ENCODE data around the gene GRM5.
"Not testable (repeated sequence)": the region's sequence is repeated elsewhere in the genome, so short reads cannot be mapped to it uniquely, and the experiment has no call there.

GRM5 gene

DNA sequence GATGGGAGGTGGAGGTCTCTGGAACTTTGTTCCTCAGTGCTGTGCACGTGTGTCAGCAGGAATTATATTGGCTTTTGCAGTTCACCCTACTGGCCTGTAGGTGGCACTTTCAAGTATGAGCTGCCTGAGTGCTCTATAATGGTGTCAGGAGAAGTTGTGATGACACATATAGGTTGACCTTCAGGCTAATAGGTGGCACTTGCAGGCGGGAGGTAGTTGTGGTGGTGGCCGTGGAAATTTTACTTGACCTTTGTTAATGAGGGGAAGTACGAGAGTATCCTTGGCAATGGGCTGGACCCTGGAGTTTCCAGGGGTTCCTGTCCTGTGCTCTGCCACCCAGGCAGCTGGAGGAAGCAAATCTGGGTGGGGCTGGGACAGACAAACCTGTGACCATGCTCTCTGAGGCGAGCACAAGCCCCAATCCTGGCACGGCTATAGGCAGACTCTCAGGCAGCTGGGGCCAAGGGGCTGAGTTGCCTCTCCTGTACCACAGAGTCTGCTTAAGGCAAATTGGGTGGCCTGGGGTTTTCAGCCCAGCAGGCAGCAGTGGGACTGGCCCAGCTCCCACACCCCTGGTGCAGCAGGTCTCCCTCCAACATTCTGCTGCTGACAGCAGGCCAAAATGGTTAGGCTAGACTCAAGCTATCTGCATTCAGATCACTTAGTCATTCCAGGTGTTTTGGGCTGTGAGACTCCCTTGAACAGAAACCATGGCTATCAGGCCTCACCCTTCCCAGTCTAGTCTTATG is 580.7 kb downstream of the GRM5 start:
- DNase-seq, result peak; percentile 29

DNA sequence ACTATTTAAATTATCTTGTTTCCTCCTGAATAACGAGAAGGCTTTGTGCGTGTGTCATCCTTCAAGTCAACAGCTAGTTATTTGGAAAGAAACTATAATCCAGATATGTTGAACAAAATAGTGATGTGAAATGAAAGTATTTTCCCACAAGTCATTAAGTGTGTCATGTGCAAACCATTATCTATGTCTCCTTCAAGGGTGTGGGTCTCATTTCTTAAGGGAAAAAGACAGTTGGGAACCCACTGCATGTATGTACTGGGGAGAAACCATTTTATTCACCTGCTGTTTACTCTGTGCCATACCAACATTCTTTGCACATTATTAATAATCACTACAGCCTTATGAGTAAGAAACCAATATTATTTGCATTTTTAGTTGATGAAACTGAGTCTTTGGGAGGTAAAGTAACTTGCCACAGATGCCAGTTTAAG is 582.9 kb downstream of the GRM5 start:
- DNase-seq, result no peak

DNA sequence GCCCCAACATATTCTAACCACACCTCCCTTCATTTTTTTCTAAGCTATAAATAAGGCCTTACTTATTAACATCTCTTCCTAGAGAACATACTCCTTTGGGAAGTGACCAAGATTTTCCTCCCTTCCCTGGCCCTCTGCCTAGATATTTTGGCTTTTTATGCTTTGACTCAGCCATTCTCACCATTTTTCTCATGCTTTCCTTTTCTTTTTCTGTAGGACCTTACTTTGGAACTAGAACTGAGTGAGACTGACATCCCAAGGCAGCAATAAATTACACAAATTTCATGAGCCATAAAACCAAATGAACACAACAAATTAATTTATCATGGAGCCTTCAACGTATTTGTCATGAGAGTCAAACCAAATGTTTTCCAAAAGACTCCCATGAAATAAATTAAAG is 585.6 kb downstream of the GRM5 start:
- no peak for DNase-seq

DNA sequence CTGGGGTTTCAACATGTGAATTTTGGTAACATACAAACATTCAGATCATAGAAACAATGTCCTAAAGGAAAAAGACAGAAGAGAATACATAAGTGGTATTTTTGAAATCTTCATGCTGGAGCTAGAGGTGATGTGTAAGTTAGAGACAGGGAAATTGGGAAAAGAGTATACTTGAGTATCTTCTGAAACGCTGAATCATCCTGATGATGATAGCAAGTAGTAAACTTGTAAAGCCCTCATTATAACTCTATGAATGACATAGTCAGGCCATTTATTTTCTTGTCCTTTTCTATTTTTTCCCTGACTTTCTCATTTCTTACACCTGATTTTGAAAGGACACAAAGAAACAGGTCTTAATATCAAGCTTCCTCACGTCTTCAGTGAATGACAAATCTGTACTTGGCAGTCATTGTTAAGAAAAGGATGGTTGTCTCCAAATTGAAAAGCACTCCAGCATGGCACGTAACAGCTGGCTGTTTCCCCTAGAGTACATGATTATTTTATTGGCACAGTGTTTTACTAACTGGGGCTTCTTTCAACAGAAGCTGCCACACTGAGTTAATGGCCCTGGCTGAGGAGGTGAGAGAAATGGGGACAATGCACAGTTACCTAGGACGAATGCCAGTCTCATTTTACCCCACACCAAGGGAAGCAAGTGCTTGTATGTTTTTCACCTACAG is 587.5 kb downstream of the GRM5 start:
- no peak for DNase-seq

DNA sequence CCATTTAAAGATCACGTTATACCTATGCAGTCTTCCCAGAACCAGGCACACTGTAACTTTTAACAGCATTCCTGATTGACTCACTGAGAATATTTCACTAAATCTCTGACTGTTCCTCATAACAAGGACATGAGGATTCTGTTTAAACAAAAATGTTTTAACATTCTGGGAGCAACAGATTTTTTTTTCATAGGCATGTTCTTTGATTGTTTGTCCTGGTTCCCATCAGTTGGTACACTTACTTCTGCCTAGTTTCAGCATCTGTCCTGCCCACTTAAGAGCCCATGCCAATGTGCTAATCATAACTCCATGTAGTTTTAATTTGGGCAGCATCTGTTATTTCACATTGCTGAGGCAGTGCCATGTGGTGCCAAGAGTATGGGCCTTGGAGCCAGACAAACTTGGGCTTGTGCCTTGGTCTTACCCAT is 589.8 kb downstream of the GRM5 start:
- no peak for DNase-seq

DNA sequence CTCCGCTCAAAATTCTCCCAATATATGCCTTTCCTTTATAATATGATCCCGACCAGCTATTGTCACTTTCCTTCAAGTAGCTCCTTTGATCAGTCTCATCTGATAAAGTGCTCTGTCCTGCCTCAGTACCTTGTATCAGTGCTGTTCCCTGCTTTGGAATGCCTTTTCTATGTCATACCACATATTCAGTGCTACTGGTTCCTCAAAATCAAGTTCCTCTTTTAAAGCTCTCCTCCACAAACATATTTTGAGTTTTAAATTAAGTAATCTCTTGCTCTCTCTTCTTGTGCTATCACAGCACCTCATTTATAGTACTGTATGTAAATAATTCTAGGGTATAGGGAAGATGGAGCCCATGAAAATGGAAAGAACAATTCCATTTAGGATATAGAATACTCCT is 591.1 kb downstream of the GRM5 start:
- DNase-seq, result no peak

DNA sequence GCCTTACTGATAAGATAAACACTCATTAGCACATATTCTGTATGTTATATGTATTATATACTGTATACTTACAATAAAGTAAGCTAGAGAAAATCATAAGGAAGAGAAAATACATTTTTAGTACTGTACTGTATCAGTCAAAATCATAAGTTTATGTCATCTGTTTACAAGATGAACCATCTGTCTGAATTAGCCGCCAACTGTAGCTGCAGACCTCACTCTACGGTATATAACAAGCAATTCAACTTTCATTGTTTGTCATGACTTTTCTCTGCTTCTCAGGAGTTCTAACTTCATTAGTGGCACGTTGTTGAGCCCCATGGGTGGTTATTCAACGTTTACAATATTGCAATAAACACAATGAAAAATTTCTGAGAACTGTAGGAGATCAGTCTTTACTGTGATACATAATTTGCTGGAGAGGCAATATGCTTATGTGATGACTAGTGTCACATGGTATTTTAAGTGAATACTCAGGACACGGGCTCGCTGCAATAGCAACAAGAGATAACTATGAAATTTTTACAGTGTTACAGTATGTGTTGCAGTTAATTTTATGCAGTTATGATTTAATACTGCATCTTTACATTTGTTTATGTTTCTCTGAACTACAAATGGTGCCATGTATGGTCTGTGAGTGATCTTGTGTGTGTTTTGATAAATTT is 596.1 kb downstream of the GRM5 start:
- DNase-seq, result no peak

DNA sequence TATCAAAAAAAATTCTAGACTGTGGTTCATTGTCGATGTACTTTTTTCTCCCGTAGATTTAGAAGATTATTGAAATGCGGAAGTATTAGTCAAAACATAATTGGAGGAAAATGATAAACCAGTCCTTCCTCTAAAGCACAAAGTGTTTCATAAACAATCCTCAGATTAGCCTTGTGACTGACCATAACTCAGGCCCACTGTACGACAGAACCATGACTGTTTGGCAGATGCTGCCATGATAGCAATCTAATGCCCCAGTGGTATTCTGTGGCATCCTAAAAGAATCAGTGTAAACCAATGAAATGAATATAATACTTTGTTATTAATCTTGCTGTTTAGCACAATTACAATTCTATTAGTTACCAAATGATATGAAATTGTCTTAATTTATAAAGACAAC is 601.3 kb downstream of the GRM5 start:
- DNase-seq, result no peak

DNA sequence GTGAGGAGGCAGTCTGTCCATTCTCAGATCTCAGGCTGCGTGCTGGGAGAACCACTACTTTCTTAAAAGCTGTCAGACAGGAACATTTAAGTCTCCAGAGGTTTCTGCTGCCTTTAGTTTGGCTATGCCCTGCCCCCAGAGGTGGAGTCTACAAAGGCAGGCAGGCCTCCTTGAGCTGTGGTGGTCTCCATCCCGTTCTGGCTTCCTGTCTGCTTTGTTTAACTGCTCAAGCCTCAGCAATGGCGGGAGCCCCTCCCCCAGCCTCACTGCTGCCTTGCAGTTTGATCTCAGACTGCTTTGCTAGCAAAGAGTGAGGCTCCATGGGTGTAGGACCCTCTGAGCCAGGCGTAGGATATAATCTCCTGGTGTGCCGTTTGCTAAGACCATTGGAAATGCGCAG is 602.5 kb downstream of the GRM5 start:
- not testable (repeated sequence) for DNase-seq

DNA sequence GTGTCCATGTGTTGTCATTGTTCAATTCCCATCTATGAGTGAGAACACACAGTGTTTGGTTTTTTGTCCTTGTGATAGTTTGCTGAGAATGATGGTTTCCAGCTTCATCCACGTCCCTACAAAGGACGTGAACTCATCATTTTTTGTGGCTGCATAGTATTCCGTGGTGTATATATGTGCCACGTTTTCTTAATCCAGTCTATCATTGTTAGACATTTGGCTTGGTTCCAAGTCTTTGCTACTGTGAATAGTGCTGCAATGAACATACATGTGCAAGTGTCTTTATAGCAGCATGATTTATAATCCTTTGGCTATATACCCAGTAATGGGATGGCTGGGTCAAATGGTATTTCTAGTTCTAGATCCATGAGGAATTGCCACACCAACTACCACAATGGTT is 607.7 kb downstream of the GRM5 start:
- DNase-seq, result not testable (repeated sequence)

DNA sequence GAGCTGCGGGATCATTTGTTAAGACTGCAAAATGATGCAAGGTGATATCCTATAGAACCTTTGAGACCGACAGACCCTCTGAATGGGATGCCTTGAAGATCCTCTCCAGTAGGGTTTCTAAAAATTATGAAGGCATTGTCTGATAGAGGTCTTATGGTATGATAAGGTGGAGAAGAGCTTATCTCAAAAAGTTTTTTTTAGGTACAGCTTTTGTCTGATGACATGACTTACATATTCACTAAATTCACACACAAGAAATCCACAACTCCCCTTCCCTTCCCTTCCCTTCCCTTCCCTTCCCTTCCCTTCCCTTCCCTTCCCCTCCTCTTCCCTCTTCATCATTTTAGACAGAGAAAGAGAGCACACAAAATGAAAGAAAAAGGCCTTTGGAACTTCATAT is 609.8 kb downstream of the GRM5 start:
- DNase-seq, result no peak

DNA sequence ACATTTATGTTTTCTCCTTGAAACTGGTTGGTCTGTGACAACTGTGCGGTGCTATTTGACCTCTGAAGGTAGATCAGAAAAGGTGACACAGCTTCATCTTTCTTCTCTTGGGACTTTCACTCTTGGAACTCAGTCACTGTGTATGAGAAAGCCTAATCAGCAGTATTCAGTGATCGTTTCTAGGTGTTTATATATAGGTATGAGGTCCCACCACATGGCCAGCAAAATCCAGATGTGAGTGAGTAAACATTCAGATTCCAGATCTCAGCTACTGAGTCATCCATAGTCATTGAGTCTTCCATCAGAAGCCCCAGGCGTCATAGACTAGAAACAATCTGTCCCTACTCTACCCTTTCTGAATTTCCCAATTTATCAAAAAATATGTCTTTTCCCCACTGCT is 610.9 kb downstream of the GRM5 start:
- no peak for DNase-seq
